Spleen (tissue), 7 donors: Measurements from ENCODE around the gene CDC123.

Experiments used
- POLR2AphosphoS5 ChIP-seq, 3 donors: sonication (generic); formaldehyde crosslinking; IDR thresholded peaks; one replicate each; pipeline ENCODE4 v1.5.1; 2017; ENCODE audit warnings: antibody characterized with exemption in 3 of 3
- TF ChIP-seq, protein P1 (sequence below), 11 experiments: fragments of 200-600 bp in 7 of 11; fragments of 450-650 bp in 4 of 11; sonication (generic) in 4 of 11; IDR thresholded peaks in 8 of 11; conservative IDR thresholded peaks in 3 of 11; 1 replicate in 7 of 11; 2 replicates in 4 of 11; pipeline versions ENCODE4 v1.4.0 to v1.8.0; 2016 to 2021; ENCODE audit warnings: antibody characterized with exemption in 11 of 11, inconsistent platforms in 4 of 11, mild to moderate bottlenecking in 1 of 11
- donor health status: DM: no; HTN: no; CAD: no; lungs with moderate emphysema.
- donor health status: DM: no; HTN: no; CAD: no.
- donor health status: DM: no; HTN: no; CAD: no.

DNA sequence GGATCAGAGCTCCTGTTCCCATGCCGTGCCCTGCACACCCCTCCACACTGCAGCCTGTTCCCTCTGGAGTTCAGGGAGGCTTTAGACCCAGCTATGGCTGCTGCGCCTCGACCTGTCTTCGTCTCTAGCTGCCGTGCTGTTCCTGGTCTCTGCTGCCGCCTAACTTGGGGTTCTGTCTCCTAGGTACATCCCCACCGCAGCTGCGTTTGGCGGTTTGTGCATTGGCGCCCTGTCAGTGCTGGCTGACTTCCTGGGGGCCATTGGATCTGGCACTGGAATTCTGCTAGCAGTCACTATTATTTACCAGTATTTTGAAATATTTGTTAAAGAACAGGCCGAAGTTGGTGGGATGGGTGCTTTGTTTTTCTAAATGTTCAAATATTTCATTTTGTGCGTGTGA lies 31.9 kb upstream of the CDC123 start:
- TF ChIP-seq, protein P1, sequence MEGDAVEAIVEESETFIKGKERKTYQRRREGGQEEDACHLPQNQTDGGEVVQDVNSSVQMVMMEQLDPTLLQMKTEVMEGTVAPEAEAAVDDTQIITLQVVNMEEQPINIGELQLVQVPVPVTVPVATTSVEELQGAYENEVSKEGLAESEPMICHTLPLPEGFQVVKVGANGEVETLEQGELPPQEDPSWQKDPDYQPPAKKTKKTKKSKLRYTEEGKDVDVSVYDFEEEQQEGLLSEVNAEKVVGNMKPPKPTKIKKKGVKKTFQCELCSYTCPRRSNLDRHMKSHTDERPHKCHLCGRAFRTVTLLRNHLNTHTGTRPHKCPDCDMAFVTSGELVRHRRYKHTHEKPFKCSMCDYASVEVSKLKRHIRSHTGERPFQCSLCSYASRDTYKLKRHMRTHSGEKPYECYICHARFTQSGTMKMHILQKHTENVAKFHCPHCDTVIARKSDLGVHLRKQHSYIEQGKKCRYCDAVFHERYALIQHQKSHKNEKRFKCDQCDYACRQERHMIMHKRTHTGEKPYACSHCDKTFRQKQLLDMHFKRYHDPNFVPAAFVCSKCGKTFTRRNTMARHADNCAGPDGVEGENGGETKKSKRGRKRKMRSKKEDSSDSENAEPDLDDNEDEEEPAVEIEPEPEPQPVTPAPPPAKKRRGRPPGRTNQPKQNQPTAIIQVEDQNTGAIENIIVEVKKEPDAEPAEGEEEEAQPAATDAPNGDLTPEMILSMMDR (IDR thresholded peaks at IDR 0.05 in 8 of 11, conservative IDR thresholded peaks at IDR 0.05 in 3 of 11), result no peak
- TF ChIP-seq POLR2AphosphoS5 (IDR thresholded peaks at IDR 0.05), result peak in 2 of 3 donors; percentile 18 to 51
